Ureter (tissue), 1 donor: ENCODE data around the gene FAM163B. TPM values are rescaled to one million over a fixed set of nuclear protein-coding genes. Genes with fewer than 3 reads are reported as not detected.

ENCODE experiments used
- DNase-seq: peaks from one replicate; pipeline ENCODE4 v3.0.0-alpha.2; 2020; ENCODE audit warnings: low spot score
- total RNA-seq: library from RNA; stranded (reverse); gene quantifications from one replicate; pipeline ENCODE4 v1.2.4, GENCODE V29; 2023
- donor health status: DM: yes; HTN: yes; CAD: no.

Gene FAM163B
- total RNA-seq, 1 donor from 2014 or later = not detected

DNA sequence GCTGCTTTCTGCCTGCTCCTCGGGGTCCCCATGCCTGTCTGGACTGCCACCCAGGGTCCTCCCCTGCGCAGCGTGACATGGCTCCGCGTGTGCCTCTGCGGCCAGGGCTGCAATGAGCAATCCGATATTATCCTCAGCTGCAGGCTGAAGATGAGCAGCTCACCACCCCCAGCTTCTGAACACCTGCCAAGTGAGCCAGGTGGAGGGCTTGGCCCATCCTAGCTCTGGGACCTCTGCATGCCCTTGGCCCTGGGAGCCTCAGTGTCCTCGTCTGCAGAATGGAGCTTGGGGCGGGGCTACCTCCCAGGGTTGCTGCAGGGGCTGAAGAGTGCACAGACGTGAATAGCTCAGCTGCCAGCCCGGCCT lies 80.3 kb downstream of the FAM163B start:
- no peak for DNase-seq

DNA sequence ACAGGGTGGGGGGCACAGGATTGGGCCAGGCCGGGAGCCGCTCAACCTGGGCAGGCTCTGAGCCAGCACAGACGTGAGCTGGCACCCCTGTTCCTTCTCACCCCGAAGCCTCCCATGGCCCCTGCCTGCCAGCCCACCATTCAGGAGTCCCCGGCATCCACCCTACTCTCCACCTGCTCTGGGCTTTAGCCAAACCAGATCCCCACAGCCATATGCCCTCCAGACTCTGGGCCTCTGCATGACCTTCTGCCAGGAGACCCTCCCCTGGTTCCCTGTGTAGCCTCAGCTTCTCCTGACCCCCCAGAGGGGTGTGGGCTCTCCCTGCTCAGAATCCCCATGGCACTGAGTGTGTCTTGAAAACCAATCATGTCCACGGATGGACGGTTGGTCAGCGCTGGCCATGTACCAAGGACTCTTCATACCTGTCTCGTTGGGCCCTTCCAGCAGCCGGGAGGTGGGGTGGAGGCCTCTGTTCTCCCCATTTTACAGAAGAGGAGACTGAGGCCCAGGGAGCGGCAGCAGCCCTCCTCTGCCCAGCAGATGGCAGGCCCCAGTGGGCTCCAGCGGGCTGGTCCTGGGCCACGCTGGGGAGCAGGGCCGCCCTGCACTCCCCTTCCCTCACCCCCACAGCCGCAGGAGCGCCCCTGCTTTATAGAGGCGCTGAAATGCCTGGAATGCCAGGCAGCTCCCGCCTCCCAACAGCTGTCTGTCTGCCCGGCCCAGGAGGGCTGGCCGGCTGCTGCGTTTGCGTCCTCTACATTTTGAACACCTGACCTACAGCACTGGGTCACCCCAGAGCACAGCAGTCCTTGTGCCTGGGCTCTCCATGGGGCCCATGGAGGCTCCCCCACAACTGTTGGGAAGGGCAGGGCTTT lies 81.0 kb downstream of the FAM163B start:
- DNase-seq = no peak

DNA sequence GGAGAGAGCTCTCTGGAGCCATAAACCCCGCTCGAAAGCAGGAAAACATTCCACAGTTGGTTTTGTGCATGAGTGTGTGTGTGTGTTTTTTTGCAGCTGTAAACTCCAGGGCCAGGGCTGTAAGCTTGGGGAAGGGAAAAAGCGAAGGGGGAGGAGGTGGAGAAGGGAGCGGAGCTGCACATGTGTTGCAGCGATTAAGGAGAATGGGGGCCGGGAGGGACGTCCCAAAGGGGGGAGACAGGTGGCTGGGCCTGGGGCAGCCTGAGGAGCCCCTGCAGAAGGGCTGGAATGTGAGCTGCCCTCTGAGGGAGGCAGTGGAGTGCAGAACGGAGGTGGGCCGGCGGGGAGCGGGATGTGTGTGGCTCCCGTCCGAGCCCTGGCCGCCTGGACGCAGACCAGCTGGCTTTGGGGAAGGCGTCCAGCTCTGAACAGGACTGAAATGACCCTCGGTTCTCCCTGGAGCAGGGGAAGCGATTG lies 81.7 kb downstream of the FAM163B start:
- DNase-seq = peak; percentile 62

Other genes with a start within 250 kb of the FAM163B start
- 128 TPM for gene SURF4, start 233.3 kb downstream of the FAM163B start, total RNA-seq
- gene STKLD1, start 233.0 kb downstream of the FAM163B start, total RNA-seq = 0.75 TPM
- 19.5 TPM for gene REXO4, start 191.4 kb downstream of the FAM163B start, total RNA-seq
- 3.5 TPM for gene ADAMTS13, start 187.0 kb downstream of the FAM163B start, total RNA-seq
- 24.9 TPM for gene CACFD1, start 149.4 kb downstream of the FAM163B start, total RNA-seq
- 19.6 TPM for gene SLC2A6, start 130.3 kb downstream of the FAM163B start, total RNA-seq
- gene MYMK, start 84.4 kb downstream of the FAM163B start, total RNA-seq = not detected
- 8.8 TPM for gene ADAMTSL2, start 74.7 kb downstream of the FAM163B start, total RNA-seq
- gene DBH, start 27.0 kb upstream of the FAM163B start, total RNA-seq = not detected
- 4.1 TPM for gene SARDH, start 129.0 kb upstream of the FAM163B start, total RNA-seq